ENCODE results near the gene LPIN1. TPM values are rescaled to one million over a fixed set of nuclear protein-coding genes. Genes with fewer than 3 reads are reported as not detected.

The LPIN1 gene
- total RNA-seq, 1 experiment from 2014 or later = 13.9 TPM

DNA sequence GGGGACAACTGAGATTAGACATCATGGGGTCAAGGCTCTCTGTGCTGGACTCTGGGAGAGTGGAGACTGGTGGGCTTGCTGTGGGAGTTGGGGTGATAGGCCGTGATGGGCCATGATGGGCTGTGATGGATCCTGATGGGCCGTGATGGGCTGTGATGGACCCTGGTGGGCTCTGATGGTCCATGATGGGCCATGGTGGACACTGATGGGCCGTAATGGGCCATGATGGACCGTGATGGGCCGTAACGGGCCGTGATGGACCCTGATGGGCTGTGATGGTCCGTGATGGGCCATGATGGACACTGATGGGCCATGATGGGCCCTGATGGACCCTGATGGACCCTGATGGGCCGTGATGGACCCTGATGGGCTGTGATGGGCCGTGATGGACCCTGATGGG, 18.5 kb downstream of the LPIN1 start:
- DNase-seq (ENCODE audit: low spot score) (no peak), ATAC-seq (no peak)
- H3K9me3 Mint-ChIP-seq = peaks cover 13% of the 10 kb centered on the region
- H3K36me3 Mint-ChIP-seq = peaks cover 50% of the 10 kb centered on the region
- CTCF ChIA-PET = no interaction called here
- H3K4me3 Mint-ChIP-seq = no peak overlapping the region
- no peaks in the 10 kb centered on the region for H3K27me3 Mint-ChIP-seq (ENCODE audit: low read depth)
- H3K27ac Mint-ChIP-seq = no peak overlapping the region
- POLR2A ChIA-PET = no interaction called here
- no peak for TF ChIP-seq ATF1 (CRISPR knock-in tag; IDR thresholded peaks at IDR 0.05)
- TF ChIP-seq ZNF263 (CRISPR knock-in tag; IDR thresholded peaks at IDR 0.05; ENCODE audit: low read depth) = no peak
- no peak for TF ChIP-seq GRHL2 (CRISPR knock-in tag; IDR thresholded peaks at IDR 0.05; ENCODE audit: insufficient replicate concordance, severe bottlenecking)
- no peak for TF ChIP-seq MXD4 (CRISPR knock-in tag; IDR thresholded peaks at IDR 0.05; ENCODE audit: borderline replicate concordance)
- TF ChIP-seq, protein P1, sequence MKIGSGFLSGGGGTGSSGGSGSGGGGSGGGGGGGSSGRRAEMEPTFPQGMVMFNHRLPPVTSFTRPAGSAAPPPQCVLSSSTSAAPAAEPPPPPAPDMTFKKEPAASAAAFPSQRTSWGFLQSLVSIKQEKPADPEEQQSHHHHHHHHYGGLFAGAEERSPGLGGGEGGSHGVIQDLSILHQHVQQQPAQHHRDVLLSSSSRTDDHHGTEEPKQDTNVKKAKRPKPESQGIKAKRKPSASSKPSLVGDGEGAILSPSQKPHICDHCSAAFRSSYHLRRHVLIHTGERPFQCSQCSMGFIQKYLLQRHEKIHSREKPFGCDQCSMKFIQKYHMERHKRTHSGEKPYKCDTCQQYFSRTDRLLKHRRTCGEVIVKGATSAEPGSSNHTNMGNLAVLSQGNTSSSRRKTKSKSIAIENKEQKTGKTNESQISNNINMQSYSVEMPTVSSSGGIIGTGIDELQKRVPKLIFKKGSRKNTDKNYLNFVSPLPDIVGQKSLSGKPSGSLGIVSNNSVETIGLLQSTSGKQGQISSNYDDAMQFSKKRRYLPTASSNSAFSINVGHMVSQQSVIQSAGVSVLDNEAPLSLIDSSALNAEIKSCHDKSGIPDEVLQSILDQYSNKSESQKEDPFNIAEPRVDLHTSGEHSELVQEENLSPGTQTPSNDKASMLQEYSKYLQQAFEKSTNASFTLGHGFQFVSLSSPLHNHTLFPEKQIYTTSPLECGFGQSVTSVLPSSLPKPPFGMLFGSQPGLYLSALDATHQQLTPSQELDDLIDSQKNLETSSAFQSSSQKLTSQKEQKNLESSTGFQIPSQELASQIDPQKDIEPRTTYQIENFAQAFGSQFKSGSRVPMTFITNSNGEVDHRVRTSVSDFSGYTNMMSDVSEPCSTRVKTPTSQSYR (CRISPR knock-in tag; IDR thresholded peaks at IDR 0.05) = no peak
- TF ChIP-seq, protein P2, sequence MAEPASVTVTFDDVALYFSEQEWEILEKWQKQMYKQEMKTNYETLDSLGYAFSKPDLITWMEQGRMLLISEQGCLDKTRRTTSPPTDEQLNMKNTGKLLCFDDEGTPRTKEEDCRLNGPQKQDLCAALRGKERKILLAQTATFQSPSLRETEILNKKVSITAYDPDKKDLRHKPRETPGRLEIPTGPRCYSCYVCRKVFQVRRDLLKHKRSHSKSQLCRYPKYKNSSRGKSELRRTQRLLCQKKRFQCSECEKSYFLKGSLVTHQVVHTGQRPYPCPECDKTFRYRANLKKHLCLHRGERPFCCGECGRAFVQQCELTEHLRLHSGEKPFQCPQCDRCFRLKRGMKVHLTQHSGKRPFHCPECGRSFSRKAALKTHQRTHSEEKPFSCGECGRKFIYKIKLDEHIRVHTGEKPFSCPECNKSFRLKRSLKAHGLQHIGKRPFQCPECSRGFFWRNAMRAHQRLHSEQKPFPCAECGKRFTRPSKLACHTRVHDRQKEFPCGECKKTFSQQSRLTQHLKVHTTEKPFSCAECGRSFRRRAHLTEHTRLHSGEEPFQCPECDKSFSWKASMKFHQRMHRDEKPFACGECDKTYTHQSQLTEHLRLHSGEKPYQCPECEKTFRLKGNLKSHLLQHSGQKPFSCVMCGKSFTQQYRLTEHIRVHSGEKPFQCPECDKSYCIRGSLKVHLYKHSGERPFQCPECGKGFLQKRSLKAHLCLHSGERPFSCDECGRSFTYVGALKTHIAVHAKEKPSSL (CRISPR knock-in tag; conservative IDR thresholded peaks at IDR 0.05) = no peak
- no peak for TF ChIP-seq ETV6 (CRISPR knock-in tag; IDR thresholded peaks at IDR 0.05)
- TF ChIP-seq, protein P3, sequence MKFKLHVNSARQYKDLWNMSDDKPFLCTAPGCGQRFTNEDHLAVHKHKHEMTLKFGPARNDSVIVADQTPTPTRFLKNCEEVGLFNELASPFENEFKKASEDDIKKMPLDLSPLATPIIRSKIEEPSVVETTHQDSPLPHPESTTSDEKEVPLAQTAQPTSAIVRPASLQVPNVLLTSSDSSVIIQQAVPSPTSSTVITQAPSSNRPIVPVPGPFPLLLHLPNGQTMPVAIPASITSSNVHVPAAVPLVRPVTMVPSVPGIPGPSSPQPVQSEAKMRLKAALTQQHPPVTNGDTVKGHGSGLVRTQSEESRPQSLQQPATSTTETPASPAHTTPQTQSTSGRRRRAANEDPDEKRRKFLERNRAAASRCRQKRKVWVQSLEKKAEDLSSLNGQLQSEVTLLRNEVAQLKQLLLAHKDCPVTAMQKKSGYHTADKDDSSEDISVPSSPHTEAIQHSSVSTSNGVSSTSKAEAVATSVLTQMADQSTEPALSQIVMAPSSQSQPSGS (CRISPR knock-in tag; IDR thresholded peaks at IDR 0.05; ENCODE audit: borderline replicate concordance, low read depth) = no peak
- TF ChIP-seq SP1 (CRISPR knock-in tag; conservative IDR thresholded peaks at IDR 0.05) = no peak
- TF ChIP-seq ZNF138 (CRISPR knock-in tag; conservative IDR thresholded peaks at IDR 0.05) = no peak
- TF ChIP-seq JAZF1 (CRISPR knock-in tag; IDR thresholded peaks at IDR 0.05) = no peak
- no peak for TF ChIP-seq GTF2I (CRISPR knock-in tag; conservative IDR thresholded peaks at IDR 0.05)
- no peak for TF ChIP-seq FOXP1 (CRISPR knock-in tag; IDR thresholded peaks at IDR 0.05; ENCODE audit: borderline replicate concordance)
- TF ChIP-seq, protein P4, sequence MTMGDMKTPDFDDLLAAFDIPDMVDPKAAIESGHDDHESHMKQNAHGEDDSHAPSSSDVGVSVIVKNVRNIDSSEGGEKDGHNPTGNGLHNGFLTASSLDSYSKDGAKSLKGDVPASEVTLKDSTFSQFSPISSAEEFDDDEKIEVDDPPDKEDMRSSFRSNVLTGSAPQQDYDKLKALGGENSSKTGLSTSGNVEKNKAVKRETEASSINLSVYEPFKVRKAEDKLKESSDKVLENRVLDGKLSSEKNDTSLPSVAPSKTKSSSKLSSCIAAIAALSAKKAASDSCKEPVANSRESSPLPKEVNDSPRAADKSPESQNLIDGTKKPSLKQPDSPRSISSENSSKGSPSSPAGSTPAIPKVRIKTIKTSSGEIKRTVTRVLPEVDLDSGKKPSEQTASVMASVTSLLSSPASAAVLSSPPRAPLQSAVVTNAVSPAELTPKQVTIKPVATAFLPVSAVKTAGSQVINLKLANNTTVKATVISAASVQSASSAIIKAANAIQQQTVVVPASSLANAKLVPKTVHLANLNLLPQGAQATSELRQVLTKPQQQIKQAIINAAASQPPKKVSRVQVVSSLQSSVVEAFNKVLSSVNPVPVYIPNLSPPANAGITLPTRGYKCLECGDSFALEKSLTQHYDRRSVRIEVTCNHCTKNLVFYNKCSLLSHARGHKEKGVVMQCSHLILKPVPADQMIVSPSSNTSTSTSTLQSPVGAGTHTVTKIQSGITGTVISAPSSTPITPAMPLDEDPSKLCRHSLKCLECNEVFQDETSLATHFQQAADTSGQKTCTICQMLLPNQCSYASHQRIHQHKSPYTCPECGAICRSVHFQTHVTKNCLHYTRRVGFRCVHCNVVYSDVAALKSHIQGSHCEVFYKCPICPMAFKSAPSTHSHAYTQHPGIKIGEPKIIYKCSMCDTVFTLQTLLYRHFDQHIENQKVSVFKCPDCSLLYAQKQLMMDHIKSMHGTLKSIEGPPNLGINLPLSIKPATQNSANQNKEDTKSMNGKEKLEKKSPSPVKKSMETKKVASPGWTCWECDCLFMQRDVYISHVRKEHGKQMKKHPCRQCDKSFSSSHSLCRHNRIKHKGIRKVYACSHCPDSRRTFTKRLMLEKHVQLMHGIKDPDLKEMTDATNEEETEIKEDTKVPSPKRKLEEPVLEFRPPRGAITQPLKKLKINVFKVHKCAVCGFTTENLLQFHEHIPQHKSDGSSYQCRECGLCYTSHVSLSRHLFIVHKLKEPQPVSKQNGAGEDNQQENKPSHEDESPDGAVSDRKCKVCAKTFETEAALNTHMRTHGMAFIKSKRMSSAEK (CRISPR knock-in tag; IDR thresholded peaks at IDR 0.05; ENCODE audit: borderline replicate concordance) = no peak
- peaks cover 19% of the 10 kb centered on the region for H3K4me1 Mint-ChIP-seq

DNA sequence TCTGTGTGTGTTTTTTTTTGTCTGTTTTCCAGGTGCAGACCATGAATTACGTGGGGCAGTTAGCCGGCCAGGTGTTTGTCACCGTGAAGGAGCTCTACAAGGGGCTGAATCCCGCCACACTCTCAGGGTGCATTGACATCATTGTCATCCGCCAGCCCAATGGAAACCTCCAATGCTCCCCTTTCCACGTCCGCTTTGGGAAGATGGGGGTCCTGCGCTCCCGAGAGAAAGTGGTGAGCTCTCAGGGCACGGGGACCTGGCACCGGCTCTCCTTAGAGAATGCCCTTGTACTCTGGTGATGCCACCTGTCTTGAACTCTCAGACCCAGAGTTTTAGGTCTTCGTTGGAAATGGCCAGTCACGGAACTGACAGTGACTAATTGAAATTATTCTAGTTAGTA, 19.1 kb downstream of the LPIN1 start:
- peaks cover 17% of the 10 kb centered on the region for H3K4me1 Mint-ChIP-seq
- TF ChIP-seq, protein P5, sequence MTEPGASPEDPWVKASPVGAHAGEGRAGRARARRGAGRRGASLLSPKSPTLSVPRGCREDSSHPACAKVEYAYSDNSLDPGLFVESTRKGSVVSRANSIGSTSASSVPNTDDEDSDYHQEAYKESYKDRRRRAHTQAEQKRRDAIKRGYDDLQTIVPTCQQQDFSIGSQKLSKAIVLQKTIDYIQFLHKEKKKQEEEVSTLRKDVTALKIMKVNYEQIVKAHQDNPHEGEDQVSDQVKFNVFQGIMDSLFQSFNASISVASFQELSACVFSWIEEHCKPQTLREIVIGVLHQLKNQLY (CRISPR knock-in tag; IDR thresholded peaks at IDR 0.05) = no peak
- H3K9me3 Mint-ChIP-seq = peaks cover 10% of the 10 kb centered on the region
- ChIA-PET CTCF (interaction anchor here (0.7 kb wide), 1 partner anchor 19 kb away, joined by 4 read pairs; no protein-coding TSS in a partner anchor), POLR2A (no interaction called here)
- no peak for DNase-seq (ENCODE audit: low spot score)
- H3K27me3 Mint-ChIP-seq (ENCODE audit: low read depth) = no peaks in the 10 kb centered on the region
- peaks cover 49% of the 10 kb centered on the region for H3K36me3 Mint-ChIP-seq
- no peak for ATAC-seq
- H3K4me3 Mint-ChIP-seq = no peak overlapping the region
- no peak overlapping the region for H3K27ac Mint-ChIP-seq
